Stimulated activated CD4-positive, alpha-beta T cell treated with anti-CD3 and anti-CD28 coated beads, TNF-alpha, amount 100 ng/mL, for 4 hours (primary cell): ENCODE data around the gene BRINP1.

Source experiments
- DNase-seq, 3 experiments: peaks; one replicate each; pipeline ENCODE4 v3.0.0-alpha.2; 2020; ENCODE audit warnings: low read depth in 3 of 3

Gene BRINP1

GRCh38 chr9:119126040-119126439 is 243.2 kb downstream of the BRINP1 start:
- no peak for DNase-seq

- DNase-seq: no peak
Measured at GRCh38 chr9:119121899-119122298, 247.3 kb downstream of the BRINP1 start.

GRCh38 chr9:119117409-119117808 is 251.8 kb downstream of the BRINP1 start:
- no peak for DNase-seq
